ENCODE results near the gene S100G. TPM values are rescaled to one million over a fixed set of nuclear protein-coding genes. Genes with fewer than 3 reads are reported as not detected.

The S100G gene
- total RNA-seq, 1 donor from 2014 or later: not detected

GRCh38 chrX:16646366-16647138 lies 3.4 kb upstream of the S100G start:
- intact Hi-C loops (cut with micrococcal nuclease): no loop called here

DNA sequence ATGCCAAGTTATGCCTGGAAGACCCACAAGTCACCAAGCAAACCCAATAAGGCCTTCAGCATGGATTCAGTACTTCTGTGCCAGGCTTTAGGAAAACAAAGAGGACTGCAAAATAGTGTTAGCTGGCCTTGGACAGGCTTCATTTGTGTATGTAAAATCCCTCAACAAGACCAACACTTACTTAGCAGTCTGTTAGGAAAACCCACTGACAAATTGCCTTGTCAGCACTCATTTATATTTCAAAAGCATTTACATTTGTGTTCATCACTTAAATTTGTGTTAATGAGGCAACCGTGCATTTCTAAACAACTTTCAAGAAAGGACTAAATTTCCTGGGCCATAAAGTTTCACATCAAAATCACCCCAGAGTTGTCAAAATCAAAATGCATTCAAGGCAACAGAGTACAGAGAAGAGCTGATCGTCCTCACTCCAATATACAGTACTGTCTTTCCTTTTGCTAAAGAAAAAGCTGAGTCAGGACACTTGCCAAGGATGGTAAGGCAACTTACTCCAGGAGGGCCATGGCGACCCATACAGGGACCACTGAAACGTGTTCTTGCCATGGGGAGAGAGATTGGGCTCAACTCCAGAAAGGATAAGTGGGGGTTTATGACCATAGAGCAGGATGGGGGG lies 1.6 kb downstream of the S100G start:
- intact Hi-C loops (cut with micrococcal nuclease): no loop called here

GRCh38 chrX:16653424-16653823 lies 3.5 kb downstream of the S100G start:
- intact Hi-C loops (cut with micrococcal nuclease): no loop called here

DNA sequence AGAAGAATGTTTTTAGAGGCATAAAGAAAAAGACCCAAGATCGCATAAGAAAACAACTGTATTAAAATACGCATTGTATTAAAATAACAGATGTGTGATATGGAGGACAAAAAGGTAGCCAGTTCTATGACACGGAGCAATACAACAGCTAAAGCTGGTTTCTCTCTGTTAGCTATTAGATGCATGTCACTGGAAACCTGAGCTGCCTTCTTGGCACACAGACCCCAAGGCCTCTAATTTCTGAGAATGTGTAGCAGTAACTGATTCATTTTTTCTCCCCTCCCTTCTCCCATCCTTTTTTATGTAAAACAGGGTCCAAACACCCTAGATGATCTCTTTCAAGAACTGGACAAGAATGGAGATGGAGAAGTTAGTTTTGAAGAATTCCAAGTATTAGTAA lies 4.1 kb downstream of the S100G start:
- intact Hi-C loops (cut with micrococcal nuclease): no loop called here

DNA sequence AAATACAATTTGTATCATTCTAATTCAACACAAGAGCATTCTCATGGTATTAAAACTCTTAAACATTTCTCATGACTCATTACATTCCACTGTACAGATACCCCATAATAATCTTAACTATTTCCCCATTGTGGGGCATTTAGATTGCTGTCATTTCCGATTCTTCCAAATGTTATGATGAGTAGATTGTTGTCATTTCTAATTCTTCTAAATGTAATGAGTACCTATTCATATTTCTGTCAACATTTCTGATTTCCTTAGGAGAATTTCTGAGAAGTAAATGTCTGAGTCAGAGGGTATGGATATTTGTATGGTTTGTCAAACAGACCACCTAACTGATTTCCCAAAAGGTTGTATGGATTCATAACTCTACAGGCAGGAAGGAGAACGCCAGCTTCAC lies 8.3 kb downstream of the S100G start:
- intact Hi-C loops (cut with micrococcal nuclease): no loop called here

- intact Hi-C loops (cut with micrococcal nuclease): no loop called here
Measured at GRCh38 chrX:16659321-16659720, 9.4 kb downstream of the S100G start.

DNA sequence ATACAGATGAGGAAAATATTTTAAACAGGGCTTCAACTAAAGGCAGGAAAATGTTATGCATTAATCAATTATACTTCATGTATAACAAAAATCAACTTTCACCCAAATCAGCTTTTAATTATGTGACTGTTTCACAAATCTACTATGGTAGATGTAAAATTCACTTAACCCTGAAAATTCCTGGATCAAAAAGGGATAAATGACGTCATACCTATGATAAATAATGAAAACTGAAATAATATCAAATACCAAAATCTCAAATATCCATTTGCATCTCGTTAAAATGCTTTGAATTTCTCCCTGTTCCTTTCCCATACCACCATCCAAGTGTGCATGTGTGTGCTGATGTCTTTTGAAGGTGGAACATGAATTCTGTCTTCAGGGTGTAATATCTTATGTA lies 11.5 kb downstream of the S100G start:
- intact Hi-C loops (cut with micrococcal nuclease): no loop called here

- intact Hi-C loops (cut with micrococcal nuclease): no loop called here
Measured at GRCh38 chrX:16662402-16662801, 12.4 kb downstream of the S100G start.

DNA sequence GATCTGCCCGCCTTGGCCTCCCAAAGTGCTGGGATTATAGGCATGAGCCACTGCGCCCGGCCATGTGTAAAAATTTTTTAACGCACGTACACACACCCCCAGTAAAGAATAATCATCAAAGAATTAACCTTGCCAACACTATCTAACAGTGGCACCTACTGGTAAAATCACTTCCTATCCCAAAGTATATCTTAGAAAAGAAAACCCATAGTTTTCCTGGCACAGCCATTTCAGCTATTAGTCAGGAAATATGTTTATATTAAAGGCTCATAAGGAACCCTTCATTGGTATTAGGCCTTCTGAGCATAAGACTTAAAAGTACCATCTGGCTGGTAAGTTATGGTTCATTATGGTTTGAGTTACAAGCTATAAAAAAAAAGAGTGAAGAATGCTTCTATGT lies 14.1 kb downstream of the S100G start:
- intact Hi-C loops (cut with micrococcal nuclease): no loop called here

- intact Hi-C loops (cut with micrococcal nuclease): no loop called here
Measured at GRCh38 chrX:16664626-16665025, 14.7 kb downstream of the S100G start.

GRCh38 chrX:16665089-16665488 lies 15.1 kb downstream of the S100G start:
- intact Hi-C loops (cut with micrococcal nuclease): no loop called here

GRCh38 chrX:16666541-16666940 lies 16.6 kb downstream of the S100G start:
- intact Hi-C loops (cut with micrococcal nuclease): no loop called here

DNA sequence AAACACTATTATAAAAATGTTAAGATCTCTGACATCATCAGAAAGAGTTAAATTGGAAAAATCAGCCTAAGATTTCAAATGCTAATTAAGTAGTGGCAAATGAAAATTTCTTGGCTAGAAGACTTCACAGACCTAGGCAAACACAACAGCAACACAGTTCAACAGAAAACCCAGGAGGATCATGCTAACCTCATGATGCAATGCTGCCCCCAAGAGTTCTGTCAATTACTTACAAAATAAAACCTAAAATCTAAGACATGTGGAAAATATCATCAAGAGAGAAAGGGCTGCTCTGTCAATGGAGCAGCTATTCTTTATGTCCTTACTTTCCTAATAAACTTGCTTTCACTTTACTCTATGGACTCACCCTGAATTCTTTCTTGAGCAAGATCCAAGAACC lies 21.0 kb downstream of the S100G start:
- intact Hi-C loops (cut with micrococcal nuclease): loop anchor here (1.0 to 5.0 kb wide), 2 partner anchors 235 to 549 kb away; partner anchors contain the start of gene GRPR

DNA sequence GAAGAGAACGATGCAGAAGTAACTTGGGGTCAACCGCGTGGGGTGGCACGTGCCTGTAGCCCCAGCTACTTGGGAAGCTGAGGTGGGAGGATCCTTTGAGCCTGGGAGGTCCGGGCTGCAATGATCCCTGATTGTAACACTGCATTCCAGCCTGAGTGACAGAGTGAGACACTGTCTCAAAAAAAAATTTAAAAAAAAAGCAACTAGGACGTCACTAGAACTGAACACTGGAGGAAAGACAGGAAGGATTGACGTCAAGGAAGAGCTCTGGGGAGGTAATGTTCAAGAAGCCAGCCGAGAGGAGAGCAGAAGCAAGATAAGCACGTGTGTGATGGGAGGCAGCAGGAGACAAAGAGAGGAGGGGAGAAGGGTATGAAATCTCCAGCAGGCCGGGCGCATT lies 28.7 kb downstream of the S100G start:
- intact Hi-C loops (cut with micrococcal nuclease): no loop called here

DNA sequence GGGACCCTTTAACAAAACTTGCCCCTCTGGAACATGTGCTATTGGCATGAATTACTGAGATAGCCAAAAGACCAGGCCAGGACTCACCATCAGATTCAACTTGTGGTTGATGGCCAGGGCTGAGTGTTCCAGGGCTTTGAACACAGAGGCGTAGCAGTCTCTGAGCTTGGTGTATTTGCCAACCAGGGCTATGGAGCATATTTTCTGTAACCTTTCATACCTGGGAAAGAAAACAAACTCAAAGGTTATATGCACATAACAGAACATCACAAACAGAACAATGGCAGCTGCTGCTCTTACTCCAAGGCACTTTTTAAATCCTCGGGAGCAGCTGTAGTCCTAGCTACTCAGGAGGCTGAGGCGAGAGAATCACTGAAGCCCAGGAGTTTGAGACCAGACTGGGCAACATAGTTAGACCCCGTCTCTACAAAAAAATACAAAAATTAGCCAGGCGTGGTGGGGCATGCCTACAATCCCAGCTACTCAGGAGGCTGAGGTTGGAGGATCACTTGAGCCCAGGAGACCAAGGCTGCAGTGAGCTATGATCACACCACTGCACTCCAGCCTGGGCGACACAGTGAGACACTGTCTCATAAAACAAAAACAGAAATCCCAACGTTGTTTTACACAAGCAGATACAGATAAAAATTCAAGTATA lies 33.2 kb downstream of the S100G start:
- intact Hi-C loops (cut with micrococcal nuclease): no loop called here

DNA sequence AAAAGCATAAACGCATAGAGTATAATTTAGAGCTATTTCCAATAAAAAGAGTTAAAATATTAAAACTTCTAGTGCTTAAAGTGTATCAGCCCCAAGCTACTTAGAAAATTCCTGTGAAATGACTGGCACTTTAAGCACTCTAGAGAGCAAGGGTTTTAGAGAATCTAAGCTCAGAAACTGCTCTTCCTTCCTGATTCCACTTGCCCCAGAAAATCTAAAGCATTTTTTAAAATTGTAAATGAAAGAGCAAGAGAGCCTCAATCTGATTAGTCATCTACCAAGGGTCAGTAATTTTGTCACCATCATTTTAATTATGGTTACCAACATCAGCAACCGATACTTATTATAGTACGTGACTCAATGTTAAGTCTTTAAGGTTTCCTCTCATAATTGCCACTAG lies 37.6 kb downstream of the S100G start:
- intact Hi-C loops (cut with micrococcal nuclease): no loop called here

DNA sequence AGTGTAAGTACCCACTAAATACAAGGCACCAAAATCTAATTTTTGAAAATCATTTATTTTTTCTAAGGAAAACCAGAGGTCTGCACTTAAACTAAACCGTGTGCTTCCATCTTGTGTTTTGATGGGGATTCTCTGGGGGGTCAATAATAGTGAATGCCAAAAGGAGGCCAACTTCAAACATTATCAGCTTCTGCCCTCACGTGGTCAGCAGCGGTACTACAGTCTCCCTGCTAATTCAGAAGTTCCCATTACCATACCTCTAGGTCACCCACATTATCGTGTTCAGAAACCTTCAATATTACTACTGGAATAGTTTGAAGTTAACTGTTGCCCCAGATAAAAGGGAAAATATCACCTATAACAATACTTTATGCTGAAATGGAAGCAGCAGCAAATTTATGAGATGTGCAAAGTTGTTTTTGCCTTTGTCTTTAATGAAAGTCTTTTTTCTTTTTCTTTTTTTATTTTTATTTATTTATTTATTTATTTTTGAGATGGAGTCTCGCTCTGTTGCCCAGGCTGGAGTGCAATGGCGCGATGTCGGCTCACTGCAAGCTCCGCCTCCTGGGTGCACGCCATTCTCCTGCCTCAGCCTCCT lies 45.2 kb downstream of the S100G start:
- intact Hi-C loops (cut with micrococcal nuclease): loop anchor here (1.0 to 10.0 kb wide), 3 partner anchors 259 to 1200 kb away; partner anchors contain the start of genes GRPR and PIR

GRCh38 chrX:16696956-16697355 lies 47.0 kb downstream of the S100G start:
- intact Hi-C loops (cut with micrococcal nuclease): loop anchor here (5.0 to 10.0 kb wide), 2 partner anchors 575 to 1202 kb away; partner anchors contain the start of genes GRPR and PIR

GRCh38 chrX:16699389-16699788 lies 49.4 kb downstream of the S100G start:
- intact Hi-C loops (cut with micrococcal nuclease): loop anchor here (5.0 to 10.0 kb wide), 2 partner anchors 577 to 1205 kb away; partner anchors contain the start of genes GRPR and PIR

GRCh38 chrX:16700734-16701133 lies 50.8 kb downstream of the S100G start:
- intact Hi-C loops (cut with micrococcal nuclease): no loop called here

DNA sequence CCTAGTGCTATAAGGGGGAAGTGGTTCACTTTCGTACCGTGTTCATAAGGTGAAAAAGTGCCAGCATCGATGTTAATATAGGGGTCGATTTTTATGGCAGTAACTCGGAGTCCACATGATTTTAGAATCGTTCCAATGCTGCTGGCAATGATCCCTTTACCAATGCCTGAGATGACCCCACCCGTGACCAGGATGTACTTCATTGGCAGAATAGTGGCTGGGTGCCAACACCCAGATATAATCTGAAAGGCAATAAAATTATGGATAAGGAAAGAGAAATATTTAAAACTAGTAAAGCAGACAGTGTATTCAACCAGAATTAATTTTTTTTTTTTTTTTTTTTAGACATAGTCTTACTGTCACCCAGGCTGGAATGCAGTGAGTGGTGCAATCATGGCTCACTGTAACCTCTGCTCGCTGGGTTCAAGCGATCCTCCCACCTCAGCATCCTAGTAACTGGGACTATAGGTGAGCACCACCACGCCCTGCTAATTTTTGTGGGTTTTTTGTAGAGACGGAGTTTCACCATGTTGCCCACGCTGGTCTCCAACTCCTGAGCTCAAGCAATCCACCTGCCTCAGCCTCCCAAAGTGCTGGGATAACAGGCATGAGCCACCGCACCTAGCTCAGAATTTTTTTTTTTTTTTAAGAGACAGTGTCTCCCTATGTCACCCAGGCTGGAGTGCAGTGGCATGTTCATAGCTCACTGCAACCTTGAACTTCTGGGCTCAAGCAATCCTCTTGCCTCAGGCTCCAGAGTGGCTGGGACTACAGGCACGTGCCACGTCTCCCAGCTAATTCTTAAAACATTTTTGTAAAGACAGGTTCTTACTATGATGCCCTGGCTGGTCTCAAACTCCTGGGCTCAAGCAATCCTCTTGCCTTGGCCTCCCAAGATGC lies 53.0 kb downstream of the S100G start:
- intact Hi-C loops (cut with micrococcal nuclease): no loop called here
